Retina (tissue), 1 donor: ENCODE measurements around the gene HMGXB3.

ENCODE experiments used
- DNase-seq: peaks from one replicate; pipeline ENCODE4 v3.0.0-alpha.2; 2016

The HMGXB3 gene

GRCh38 chr5:150054569-150054968 is 54.0 kb downstream of the HMGXB3 start:
- no peak for DNase-seq

GRCh38 chr5:150055326-150056074 is 55.0 kb downstream of the HMGXB3 start:
- no peak for DNase-seq

GRCh38 chr5:150056075-150056443 is 55.5 kb downstream of the HMGXB3 start:
- no peak for DNase-seq

- no peak for DNase-seq
These were observed 56.5 kb downstream of the HMGXB3 start for GRCh38 chr5:150057052-150057451.

GRCh38 chr5:150057511-150057910 is 57.0 kb downstream of the HMGXB3 start:
- no peak for DNase-seq

GRCh38 chr5:150057996-150058395 is 57.5 kb downstream of the HMGXB3 start:
- no peak for DNase-seq

- DNase-seq: no peak
These were observed 58.1 kb downstream of the HMGXB3 start for GRCh38 chr5:150058480-150059126.

- no peak for DNase-seq
These were observed 59.1 kb downstream of the HMGXB3 start for GRCh38 chr5:150059623-150060022.

GRCh38 chr5:150060471-150060870 is 59.9 kb downstream of the HMGXB3 start:
- no peak for DNase-seq

- DNase-seq: no peak
These were observed 61.0 kb downstream of the HMGXB3 start for GRCh38 chr5:150061538-150061995.

GRCh38 chr5:150062216-150062922 is 61.8 kb downstream of the HMGXB3 start:
- no peak for DNase-seq

- DNase-seq: no peak
These were observed 63.1 kb downstream of the HMGXB3 start for GRCh38 chr5:150063638-150064037.

GRCh38 chr5:150064681-150065220 is 64.2 kb downstream of the HMGXB3 start:
- DNase-seq: no peak

GRCh38 chr5:150065346-150065745 is 64.8 kb downstream of the HMGXB3 start:
- no peak for DNase-seq

- DNase-seq: no peak
These were observed 65.3 kb downstream of the HMGXB3 start for GRCh38 chr5:150065886-150066285.

GRCh38 chr5:150066436-150066835 is 65.9 kb downstream of the HMGXB3 start:
- no peak for DNase-seq

GRCh38 chr5:150066901-150067396 is 66.4 kb downstream of the HMGXB3 start:
- DNase-seq: no peak

- DNase-seq: no peak
These were observed 66.9 kb downstream of the HMGXB3 start for GRCh38 chr5:150067405-150067960.

- no peak for DNase-seq
These were observed 67.5 kb downstream of the HMGXB3 start for GRCh38 chr5:150068071-150068470.

- DNase-seq: no peak
These were observed 67.9 kb downstream of the HMGXB3 start for GRCh38 chr5:150068472-150068871.

- DNase-seq: peak; percentile 37
These were observed 68.6 kb downstream of the HMGXB3 start for GRCh38 chr5:150068961-150069645.
